Loucy (cell line): ENCODE results near the gene CTNNA2.
A peak's percentile ranks its signal among the peaks of the same experiment; 100 is the strongest.

Experiments
- CTCF ChIP-seq: fragments of 200-600 bp; sonication (generic); conservative IDR thresholded peaks from 2 replicates; pipeline ENCODE4 v1.5.1; 2014; ENCODE audit warnings: mild to moderate bottlenecking, antibody characterized with exemption, low read length
- EZH2phosphoT487 ChIP-seq: fragments of 200-600 bp; IDR thresholded peaks from 2 replicates; pipeline ENCODE4 v1.6.1; 2018; ENCODE audit warnings: antibody characterized with exemption, mild to moderate bottlenecking, moderate library complexity, borderline replicate concordance

DNA sequence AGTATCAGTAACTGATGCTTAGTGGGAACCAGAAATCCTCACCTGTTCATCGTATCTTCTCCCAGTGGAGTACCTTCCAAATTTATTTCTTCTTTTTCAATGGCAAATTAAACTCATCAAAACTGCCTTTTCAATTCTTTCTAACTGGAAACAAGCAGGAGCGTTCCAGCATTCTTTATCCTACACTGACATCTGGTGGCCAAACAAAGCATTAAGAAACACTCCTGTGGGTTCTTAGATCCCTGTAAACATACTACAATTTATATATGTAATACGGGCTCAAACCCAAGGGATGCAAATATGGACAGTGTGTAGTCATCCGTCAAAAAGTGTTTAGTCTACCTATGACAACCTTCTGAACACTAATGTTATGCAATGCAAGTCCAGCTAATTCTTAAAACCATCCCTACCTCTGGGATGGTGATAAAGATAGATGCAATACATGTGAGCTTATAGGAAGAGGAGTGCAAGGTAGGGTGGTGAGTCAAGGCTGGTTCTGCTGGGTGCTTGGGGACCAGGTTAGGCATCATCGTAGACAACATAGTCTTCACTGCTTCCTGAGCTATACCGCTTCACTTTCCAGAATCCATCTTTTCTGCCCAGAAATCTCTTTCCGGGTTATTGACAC lies 375.0 kb downstream of the CTNNA2 start:
- peak; percentile 85 for TF ChIP-seq CTCF
- no peak for TF ChIP-seq EZH2phosphoT487
